A673 (cell line): ENCODE measurements around the gene XIRP2.

Experiments used
- EZH2 ChIP-seq: fragments of 200-600 bp; sonication (generic); IDR thresholded peaks from 2 replicates; pipeline ENCODE4 v1.6.1; 2017; ENCODE audit warnings: borderline replicate concordance, low read depth, mild to moderate bottlenecking, mixed read lengths, antibody characterized with exemption, low read length; ENCODE audit not compliant: poor library complexity, severe bottlenecking
- TF ChIP-seq, protein P1 (sequence below): fragments of 300-800, 200-600 bp; sonication (generic); conservative IDR thresholded peaks from 2 replicates; pipeline ENCODE4 v1.5.1; 2017; ENCODE audit warnings: low read depth, mild to moderate bottlenecking, antibody characterized with exemption, low read length, moderate library complexity, mixed read lengths

DNA sequence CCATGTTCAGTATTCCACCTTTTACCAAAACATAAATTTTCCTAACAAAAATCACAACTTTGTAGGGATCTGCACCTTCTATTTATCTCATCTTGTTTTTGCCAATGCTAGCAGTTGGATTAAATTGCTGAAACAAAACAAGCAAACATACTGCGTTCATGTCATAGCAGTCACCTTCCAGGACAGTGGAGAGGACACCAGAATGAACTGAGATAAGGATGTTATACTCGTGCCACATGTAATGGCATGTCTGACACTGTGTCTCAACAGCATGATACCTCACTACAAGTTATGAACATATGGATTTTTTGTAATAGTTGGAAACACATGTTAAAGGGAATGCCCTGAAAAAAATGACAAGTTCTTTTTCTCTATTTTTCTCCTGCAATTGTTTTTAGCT, 245.3 kb downstream of the XIRP2 start:
- TF ChIP-seq, protein P1, sequence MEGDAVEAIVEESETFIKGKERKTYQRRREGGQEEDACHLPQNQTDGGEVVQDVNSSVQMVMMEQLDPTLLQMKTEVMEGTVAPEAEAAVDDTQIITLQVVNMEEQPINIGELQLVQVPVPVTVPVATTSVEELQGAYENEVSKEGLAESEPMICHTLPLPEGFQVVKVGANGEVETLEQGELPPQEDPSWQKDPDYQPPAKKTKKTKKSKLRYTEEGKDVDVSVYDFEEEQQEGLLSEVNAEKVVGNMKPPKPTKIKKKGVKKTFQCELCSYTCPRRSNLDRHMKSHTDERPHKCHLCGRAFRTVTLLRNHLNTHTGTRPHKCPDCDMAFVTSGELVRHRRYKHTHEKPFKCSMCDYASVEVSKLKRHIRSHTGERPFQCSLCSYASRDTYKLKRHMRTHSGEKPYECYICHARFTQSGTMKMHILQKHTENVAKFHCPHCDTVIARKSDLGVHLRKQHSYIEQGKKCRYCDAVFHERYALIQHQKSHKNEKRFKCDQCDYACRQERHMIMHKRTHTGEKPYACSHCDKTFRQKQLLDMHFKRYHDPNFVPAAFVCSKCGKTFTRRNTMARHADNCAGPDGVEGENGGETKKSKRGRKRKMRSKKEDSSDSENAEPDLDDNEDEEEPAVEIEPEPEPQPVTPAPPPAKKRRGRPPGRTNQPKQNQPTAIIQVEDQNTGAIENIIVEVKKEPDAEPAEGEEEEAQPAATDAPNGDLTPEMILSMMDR = no peak
- no peak for TF ChIP-seq EZH2
